Aortic smooth muscle cell (primary cell): ENCODE measurements around the gene CT45A2. TPM values are rescaled to one million over a fixed set of nuclear protein-coding genes. Genes with fewer than 3 reads are reported as not detected.

Experiments used
- total RNA-seq: library from RNA; depleted of rRNA; stranded (reverse); fragments of >200 nt; gene quantifications from 2 replicates; pipeline ENCODE4 v1.2.3, GENCODE V29; 2014

CT45A2 gene, protein sequence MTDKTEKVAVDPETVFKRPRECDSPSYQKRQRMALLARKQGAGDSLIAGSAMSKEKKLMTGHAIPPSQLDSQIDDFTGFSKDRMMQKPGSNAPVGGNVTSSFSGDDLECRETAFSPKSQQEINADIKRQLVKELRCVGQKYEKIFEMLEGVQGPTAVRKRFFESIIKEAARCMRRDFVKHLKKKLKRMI
- not detected in 2 replicates for total RNA-seq

DNA sequence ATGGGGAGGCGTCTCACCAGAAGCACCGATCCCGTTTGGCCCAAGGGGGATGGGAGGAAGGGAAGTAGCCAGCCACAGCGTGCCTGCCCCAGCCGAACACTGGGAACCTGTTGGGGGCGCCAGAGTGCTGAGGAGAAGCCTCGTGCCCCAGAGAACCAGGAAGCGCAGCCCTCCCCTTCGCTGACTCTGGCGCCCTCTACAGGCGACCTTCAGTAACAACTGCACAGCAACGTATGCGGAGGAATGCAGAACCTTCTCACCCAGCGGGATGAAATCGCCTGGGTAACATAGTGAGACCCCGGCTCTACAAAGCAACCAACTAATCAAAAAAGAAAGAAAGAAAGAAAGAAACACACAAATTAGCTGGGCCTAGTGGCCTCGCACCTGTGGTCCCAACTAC lies at the start of gene CT45A2:
TSS of gene CT45A2 (minus strand) at position 101 of the 400 bp plus-strand sequence. CDS start 3,747 bp downstream, outside the sequence.

DNA sequence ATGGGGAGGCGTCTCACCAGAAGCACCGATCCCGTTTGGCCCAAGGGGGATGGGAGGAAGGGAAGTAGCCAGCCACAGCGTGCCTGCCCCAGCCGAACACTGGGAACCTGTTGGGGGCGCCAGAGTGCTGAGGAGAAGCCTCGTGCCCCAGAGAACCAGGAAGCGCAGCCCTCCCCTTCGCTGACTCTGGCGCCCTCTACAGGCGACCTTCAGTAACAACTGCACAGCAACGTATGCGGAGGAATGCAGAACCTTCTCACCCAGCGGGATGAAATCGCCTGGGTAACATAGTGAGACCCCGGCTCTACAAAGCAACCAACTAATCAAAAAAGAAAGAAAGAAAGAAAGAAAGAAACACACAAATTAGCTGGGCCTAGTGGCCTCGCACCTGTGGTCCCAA lies 34.6 kb upstream of the CT45A2 start, which contains the start of gene CT45A8:
TSS of gene CT45A8 (minus strand) at position 101 of the 400 bp plus-strand sequence. CDS start 3,755 bp downstream, outside the sequence.

DNA sequence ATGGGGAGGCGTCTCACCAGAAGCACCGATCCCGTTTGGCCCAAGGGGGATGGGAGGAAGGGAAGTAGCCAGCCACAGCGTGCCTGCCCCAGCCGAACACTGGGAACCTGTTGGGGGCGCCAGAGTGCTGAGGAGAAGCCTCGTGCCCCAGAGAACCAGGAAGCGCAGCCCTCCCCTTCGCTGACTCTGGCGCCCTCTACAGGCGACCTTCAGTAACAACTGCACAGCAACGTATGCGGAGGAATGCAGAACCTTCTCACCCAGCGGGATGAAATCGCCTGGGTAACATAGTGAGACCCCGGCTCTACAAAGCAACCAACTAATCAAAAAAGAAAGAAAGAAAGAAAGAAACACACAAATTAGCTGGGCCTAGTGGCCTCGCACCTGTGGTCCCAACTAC lies 17.4 kb upstream of the CT45A2 start, which contains the start of gene CT45A7:
TSS of gene CT45A7 (minus strand) at position 101 of the 400 bp plus-strand sequence. CDS start 3,747 bp downstream, outside the sequence.

DNA sequence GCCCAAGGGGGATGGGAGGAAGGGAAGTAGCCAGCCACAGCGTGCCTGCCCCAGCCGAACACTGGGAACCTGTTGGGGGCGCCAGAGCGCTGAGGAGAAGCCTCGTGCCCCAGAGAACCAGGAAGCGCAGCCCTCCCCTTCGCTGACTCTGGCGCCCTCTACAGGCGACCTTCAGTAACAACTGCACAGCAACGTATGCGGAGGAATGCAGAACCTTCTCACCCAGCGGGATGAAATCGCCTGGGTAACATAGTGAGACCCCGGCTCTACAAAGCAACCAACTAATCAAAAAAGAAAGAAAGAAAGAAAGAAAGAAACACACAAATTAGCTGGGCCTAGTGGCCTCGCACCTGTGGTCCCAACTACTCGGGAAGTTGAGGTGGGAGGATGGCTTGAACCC lies 17.1 kb downstream of the CT45A2 start, which contains the start of gene CT45A6:
TSS of gene CT45A6 (minus strand) at position 101 of the 400 bp plus-strand sequence. CDS start 3,794 bp downstream, outside the sequence.

DNA sequence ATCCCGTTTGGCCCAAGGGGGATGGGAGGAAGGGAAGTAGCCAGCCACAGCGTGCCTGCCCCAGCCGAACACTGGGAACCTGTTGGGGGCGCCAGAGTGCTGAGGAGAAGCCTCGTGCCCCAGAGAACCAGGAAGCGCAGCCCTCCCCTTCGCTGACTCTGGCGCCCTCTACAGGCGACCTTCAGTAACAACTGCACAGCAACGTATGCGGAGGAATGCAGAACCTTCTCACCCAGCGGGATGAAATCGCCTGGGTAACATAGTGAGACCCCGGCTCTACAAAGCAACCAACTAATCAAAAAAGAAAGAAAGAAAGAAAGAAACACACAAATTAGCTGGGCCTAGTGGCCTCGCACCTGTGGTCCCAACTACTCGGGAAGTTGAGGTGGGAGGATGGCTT lies 34.4 kb downstream of the CT45A2 start, which contains the start of gene CT45A5:
TSS of gene CT45A5 (minus strand) at position 101 of the 400 bp plus-strand sequence. CDS start 3,774 bp downstream, outside the sequence.

DNA sequence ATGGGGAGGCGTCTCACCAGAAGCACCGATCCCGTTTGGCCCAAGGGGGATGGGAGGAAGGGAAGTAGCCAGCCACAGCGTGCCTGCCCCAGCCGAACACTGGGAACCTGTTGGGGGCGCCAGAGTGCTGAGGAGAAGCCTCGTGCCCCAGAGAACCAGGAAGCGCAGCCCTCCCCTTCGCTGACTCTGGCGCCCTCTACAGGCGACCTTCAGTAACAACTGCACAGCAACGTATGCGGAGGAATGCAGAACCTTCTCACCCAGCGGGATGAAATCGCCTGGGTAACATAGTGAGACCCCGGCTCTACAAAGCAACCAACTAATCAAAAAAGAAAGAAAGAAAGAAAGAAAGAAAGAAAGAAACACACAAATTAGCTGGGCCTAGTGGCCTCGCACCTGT lies 51.7 kb downstream of the CT45A2 start, which contains the start of gene CT45A3:
TSS of gene CT45A3 (minus strand) at position 101 of the 400 bp plus-strand sequence. CDS start 3,747 bp downstream, outside the sequence.

Other genes starting within 250 kb of the CT45A2 start
- not detected in 2 replicates for gene CT45A1, start 106.4 kb downstream of the CT45A2 start, total RNA-seq
- gene CT45A3, start 51.8 kb downstream of the CT45A2 start, total RNA-seq, result not detected in 2 replicates
- gene CT45A5, start 34.5 kb downstream of the CT45A2 start, total RNA-seq, result not detected in 2 replicates
- not detected in 2 replicates for gene CT45A6, start 17.2 kb downstream of the CT45A2 start, total RNA-seq
- not detected in 2 replicates for gene CT45A7, start 17.3 kb upstream of the CT45A2 start, total RNA-seq
- not detected in 2 replicates for gene CT45A8, start 34.5 kb upstream of the CT45A2 start, total RNA-seq
- not detected in 2 replicates for gene CT45A9, start 51.8 kb upstream of the CT45A2 start, total RNA-seq
- not detected in 2 replicates for gene CT45A10, start 73.4 kb upstream of the CT45A2 start, total RNA-seq
- gene SAGE1, start 73.7 kb upstream of the CT45A2 start, total RNA-seq, result not detected in 2 replicates
- gene MMGT1, start 154.0 kb upstream of the CT45A2 start, total RNA-seq, result 8.1 and 11.3 TPM in 2 replicates
- 22.4 and 24.3 TPM in 2 replicates for gene SLC9A6, start 165.4 kb upstream of the CT45A2 start, total RNA-seq